PFSK-1 (cell line): ENCODE data around the gene SLC6A13.

Experiments used
- FOXP2 ChIP-seq: optimal IDR thresholded peaks from 2 replicates; pipeline ENCODE3; 2011; ENCODE audit warnings: borderline replicate concordance, control low read depth, inconsistent platforms; ENCODE audit not compliant: insufficient read depth; ENCODE audit errors: extremely low read length, extremely low read depth
- POLR2AphosphoS5 ChIP-seq: IDR thresholded peaks from 2 replicates; pipeline ENCODE4 v1.6.1; 2012; ENCODE audit warnings: low read depth, mild to moderate bottlenecking, control low read depth, low read length, moderate library complexity
- SIN3A ChIP-seq: IDR thresholded peaks from 2 replicates; pipeline ENCODE4 v1.6.1; 2012; ENCODE audit warnings: mild to moderate bottlenecking, low read length, moderate library complexity, borderline replicate concordance; ENCODE audit not compliant: insufficient read depth
- TAF1 ChIP-seq: IDR thresholded peaks from 2 replicates; pipeline ENCODE4 v1.6.1; 2012; ENCODE audit warnings: low read length, control low read depth, borderline replicate concordance; ENCODE audit not compliant: insufficient read depth
- TF ChIP-seq, protein P1 (sequence below), 2 experiments: IDR thresholded peaks; 2 replicates each; pipeline versions ENCODE4 v1.6.1 to v1.8.0; 2011 to 2012; ENCODE audit warnings: low read depth in 2 of 2, low read length in 2 of 2, control low read depth in 1 of 2, inconsistent platforms in 1 of 2, mild to moderate bottlenecking in 1 of 2, moderate library complexity in 1 of 2; ENCODE audit not compliant: insufficient read depth in 1 of 2

SLC6A13 gene

DNA sequence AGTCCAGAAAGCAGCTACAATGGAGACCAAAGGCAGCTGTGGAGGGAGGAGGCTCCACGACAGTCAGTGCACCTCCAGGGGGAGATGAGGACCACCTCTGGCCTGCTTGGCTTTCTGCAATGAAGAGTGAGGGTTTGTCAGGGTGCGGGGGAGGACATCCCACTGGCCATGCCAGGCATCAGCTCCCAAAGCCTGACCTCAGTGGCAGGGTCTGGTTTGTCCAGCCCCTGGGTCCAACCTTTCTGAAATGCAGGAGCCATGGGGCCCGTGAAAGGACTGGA, 83.9 kb downstream of the SLC6A13 start:
- TF ChIP-seq TAF1 (no peak), FOXP2 (no peak), POLR2AphosphoS5 (no peak), SIN3A (no peak)
- TF ChIP-seq, protein P1, sequence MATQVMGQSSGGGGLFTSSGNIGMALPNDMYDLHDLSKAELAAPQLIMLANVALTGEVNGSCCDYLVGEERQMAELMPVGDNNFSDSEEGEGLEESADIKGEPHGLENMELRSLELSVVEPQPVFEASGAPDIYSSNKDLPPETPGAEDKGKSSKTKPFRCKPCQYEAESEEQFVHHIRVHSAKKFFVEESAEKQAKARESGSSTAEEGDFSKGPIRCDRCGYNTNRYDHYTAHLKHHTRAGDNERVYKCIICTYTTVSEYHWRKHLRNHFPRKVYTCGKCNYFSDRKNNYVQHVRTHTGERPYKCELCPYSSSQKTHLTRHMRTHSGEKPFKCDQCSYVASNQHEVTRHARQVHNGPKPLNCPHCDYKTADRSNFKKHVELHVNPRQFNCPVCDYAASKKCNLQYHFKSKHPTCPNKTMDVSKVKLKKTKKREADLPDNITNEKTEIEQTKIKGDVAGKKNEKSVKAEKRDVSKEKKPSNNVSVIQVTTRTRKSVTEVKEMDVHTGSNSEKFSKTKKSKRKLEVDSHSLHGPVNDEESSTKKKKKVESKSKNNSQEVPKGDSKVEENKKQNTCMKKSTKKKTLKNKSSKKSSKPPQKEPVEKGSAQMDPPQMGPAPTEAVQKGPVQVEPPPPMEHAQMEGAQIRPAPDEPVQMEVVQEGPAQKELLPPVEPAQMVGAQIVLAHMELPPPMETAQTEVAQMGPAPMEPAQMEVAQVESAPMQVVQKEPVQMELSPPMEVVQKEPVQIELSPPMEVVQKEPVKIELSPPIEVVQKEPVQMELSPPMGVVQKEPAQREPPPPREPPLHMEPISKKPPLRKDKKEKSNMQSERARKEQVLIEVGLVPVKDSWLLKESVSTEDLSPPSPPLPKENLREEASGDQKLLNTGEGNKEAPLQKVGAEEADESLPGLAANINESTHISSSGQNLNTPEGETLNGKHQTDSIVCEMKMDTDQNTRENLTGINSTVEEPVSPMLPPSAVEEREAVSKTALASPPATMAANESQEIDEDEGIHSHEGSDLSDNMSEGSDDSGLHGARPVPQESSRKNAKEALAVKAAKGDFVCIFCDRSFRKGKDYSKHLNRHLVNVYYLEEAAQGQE (IDR thresholded peaks at IDR 0.05; ENCODE audit: insufficient read depth in 1 of 2, low read depth in 2 of 2, low read length in 2 of 2) = no peak

DNA sequence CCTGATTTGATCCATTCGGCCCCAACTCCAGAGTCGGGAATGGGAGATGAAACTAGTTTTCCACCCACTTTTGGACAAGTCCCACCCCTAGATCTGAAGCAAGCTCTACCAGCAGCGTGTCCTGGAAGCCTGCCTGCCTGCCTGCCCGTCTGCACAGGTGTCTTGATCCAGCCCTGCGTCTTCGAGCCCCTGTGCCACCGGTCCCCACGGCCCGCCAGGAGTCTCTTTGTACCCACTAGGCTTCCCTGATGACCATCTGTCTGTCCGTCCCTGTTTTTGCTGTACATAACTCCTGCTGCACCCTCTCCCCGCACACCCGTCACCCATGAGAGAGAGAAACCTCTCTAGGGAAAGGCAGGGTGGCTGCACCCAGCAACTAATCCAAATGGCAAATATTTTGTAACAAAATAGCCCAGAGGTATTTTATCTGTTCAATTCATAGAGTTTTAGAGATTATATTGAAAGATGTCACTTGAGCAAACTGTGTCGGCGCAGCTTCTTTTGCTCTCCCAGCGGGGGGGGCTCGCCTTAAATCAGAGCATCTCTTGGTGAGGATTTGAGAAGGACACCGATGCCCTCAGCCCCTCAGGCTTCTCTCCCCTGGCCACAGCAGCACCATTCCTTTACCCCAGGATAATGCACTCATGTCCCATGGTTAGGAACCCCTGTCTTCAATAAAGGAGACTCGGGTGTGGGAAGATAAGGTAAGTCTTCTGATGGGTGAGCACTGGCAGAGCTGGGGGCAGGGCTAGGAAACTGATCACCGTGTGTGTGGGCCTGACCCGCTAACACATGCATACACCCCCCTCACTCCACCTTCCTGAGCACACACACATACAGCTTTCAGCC, 84.4 kb downstream of the SLC6A13 start:
- TF ChIP-seq, protein P1 (IDR thresholded peaks at IDR 0.05; ENCODE audit: insufficient read depth in 1 of 2, low read depth in 2 of 2, low read length in 2 of 2) = no peak
- TF ChIP-seq SIN3A (no peak), POLR2AphosphoS5 (no peak)

DNA sequence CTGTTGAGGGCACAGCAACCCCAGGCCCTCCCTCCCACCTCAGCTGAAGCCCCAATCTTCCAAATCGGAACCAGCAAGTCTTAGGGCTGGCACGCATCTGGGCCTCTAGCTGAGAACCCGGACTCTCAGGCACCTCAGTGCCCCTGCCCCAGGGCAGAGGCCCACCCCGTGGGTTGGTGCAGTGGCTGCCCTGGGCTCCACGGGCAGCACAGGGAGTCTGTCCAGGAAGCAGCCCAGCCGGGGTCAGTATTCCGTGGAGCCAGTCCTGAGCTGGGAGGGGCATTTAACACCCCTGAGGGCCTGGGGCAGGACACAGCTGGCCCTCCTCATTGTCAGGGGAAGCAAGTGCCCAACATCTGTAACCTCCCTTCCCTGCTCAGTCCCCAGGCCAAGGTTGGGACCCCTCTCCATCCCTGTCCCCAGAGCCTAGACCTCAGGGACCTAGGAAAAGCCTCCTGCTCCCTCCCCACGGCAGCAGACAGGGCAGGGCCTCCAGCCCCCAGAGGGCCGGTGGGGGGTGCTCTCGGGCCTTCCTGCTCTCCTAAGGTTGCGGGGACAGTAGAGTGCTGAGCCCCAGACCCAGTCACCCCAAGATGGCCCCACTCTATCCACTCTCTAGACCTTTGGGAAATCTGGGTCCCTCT, 85.2 kb downstream of the SLC6A13 start:
- no peak for TF ChIP-seq POLR2AphosphoS5
- TF ChIP-seq SIN3A = no peak
- no peak for TF ChIP-seq FOXP2
- TF ChIP-seq TAF1 = no peak
- TF ChIP-seq, protein P1 (IDR thresholded peaks at IDR 0.05; ENCODE audit: insufficient read depth in 1 of 2, low read depth in 2 of 2, low read length in 2 of 2) = no peak

DNA sequence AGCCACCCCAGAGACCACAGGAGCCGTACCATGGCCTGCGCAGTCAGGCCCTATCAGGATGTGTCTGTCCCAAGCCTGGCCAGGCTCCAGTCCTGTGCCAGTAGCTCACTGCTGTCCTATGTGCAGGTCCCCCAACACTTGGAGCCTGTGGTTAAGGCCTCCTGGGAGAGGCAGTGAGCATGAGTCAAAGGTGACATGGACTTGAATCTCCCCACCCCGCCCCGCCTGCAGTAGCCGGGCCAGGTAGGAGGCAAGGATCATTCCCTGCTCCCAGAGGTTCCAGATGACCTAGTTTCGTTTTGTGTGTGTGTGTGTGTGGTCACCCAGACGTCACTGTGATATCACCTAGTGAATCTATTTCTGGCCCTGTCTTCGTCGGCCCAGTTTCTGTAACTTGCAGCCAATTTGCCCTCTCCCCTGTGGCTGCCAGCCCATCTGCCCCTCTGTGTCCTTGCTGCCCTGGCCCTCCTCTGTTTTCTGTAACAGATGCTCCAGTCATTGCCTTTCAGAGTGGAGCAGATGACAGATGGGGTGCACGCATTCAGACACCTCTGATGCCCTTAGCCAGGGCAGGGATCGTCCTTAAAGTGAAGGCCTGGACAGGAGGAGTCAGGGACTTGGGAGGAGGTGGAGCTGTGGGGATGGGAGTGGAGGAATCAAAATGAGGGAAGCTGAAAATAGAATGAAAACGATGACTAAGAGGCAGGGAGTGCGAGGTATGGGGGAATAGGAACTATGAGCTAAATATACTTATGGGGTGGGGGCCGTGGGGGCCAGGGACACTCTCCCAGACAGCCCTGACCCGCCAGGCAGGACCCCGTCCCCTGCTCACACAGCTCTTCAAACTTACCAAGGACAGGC, 86.1 kb downstream of the SLC6A13 start:
- TF ChIP-seq, protein P1 (IDR thresholded peaks at IDR 0.05; ENCODE audit: insufficient read depth in 1 of 2, low read depth in 2 of 2, low read length in 2 of 2) = no peak
- TF ChIP-seq SIN3A = no peak
- no peak for TF ChIP-seq POLR2AphosphoS5
- TF ChIP-seq TAF1 = no peak
- TF ChIP-seq FOXP2 = no peak
